ENCODE results near the gene TSPAN8. TPM values are rescaled to one million over a fixed set of nuclear protein-coding genes. Genes with fewer than 3 reads are reported as not detected.
"Not testable (repeated sequence)": the region's sequence is repeated elsewhere in the genome, so short reads cannot be mapped to it uniquely, and the experiment has no call there.

Gene TSPAN8
- total RNA-seq, 2 donors from 2014 or later, result not detected

DNA sequence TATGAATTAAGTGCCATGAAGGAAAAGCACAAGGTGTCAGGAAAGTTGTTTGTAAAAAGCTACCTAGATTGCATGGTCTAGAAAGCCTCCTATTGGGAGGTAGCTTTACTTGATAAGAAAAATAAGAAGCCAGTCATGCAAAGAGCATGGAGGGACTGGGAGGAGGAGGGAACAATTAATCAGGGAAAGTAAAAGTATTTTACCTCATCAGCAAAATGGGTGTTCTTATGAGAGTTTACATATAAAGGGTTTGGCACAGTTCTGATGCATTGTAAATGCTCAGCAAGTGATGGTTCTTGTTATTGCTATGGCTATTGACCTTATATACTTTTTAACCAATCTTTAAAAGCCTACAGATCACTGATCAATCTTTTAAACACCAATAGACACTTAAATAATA is 17.0 kb upstream of the TSPAN8 start:
- Mint-ChIP-seq H3K9me3 (no peaks in the 10 kb centered on the region), H3K27me3 (no peaks in the 10 kb centered on the region), H3K27ac (no peak overlapping the region), H3K36me3 (ENCODE audit: low read depth) (no peaks in the 10 kb centered on the region), H3K4me1 (no peaks in the 10 kb centered on the region), H3K4me3 (no peak overlapping the region)
- ATAC-seq (replicated peaks), result no peak

DNA sequence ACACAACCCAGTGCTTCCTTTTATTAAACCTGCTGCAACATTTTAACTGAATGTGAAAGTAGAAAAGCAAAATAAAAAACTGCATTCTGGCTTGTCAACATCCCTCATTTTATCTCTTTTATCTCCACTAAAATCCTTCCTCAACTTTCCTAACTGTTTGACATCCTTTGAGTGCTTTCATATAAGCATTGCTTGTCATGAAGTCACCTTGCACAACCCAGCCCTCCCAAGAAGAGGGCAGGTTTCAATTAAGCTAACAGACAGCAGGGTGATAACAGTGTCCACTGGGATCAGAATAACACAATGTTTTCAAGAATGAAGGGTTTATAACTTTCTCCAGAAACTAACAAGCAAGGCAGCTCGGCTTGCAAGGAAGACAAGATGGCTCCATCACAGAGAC is 16.3 kb upstream of the TSPAN8 start:
- H3K9me3 Mint-ChIP-seq, result peaks cover 2% of the 10 kb centered on the region
- no peaks in the 10 kb centered on the region for H3K27me3 Mint-ChIP-seq
- H3K27ac Mint-ChIP-seq, result no peak overlapping the region
- no peak overlapping the region for H3K4me3 Mint-ChIP-seq
- ATAC-seq (replicated peaks), result no peak
- no peaks in the 10 kb centered on the region for H3K4me1 Mint-ChIP-seq
- H3K36me3 Mint-ChIP-seq (ENCODE audit: low read depth), result no peaks in the 10 kb centered on the region

DNA sequence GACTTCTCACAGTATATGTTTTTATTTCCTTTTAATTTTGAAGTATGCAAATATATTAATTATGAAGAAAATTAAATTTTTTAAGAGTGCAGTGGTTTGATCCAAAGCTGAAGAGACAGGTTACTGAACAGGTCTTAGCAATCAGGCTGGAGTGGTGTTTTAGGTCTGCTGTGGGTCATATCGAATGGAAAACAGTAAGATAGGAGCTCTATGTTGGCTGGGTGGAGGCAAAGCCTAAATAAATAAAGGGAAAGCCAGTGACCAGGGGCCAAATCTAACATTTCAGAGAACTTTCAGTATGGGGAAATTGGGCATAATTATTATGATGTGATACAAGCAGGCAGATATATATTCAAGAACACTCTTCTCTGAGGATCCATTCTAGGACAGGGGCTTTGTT is 12.7 kb upstream of the TSPAN8 start:
- Mint-ChIP-seq H3K27me3 (no peaks in the 10 kb centered on the region), H3K36me3 (ENCODE audit: low read depth) (no peaks in the 10 kb centered on the region), H3K27ac (no peak overlapping the region), H3K4me1 (no peaks in the 10 kb centered on the region), H3K9me3 (peaks cover 10% of the 10 kb centered on the region), H3K4me3 (no peak overlapping the region)
- no peak for ATAC-seq (replicated peaks)

DNA sequence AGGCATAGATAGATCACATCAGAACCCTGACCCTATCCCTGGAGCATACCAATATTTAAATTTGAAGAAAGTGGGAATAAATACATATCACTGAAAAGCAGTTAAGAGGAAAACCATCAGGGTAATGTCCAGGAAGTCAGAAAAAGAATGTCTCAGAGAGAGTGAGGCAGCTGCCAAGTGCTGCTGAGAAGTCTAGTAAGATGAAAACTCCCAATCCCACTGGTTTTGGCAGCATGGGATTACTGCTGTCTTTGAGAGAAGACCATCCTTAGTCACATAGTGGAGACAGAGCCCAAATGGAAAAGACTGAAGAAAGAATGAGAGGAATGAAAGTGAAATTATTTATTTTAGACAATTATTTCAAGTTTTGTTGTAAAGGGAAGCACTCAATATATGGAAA is 11.5 kb upstream of the TSPAN8 start:
- H3K36me3 Mint-ChIP-seq (ENCODE audit: low read depth), result no peaks in the 10 kb centered on the region
- peaks cover 15% of the 10 kb centered on the region for H3K9me3 Mint-ChIP-seq
- H3K4me1 Mint-ChIP-seq, result no peaks in the 10 kb centered on the region
- no peak for ATAC-seq (replicated peaks)
- H3K27me3 Mint-ChIP-seq, result no peaks in the 10 kb centered on the region
- no peak overlapping the region for H3K27ac Mint-ChIP-seq
- H3K4me3 Mint-ChIP-seq, result no peak overlapping the region

GRCh38 chr12:71166862-71167496 is 9.2 kb upstream of the TSPAN8 start:
- H3K4me3 Mint-ChIP-seq, result no peak overlapping the region
- H3K27me3 Mint-ChIP-seq, result no peaks in the 10 kb centered on the region
- no peaks in the 10 kb centered on the region for H3K4me1 Mint-ChIP-seq
- H3K27ac Mint-ChIP-seq, result no peak overlapping the region
- peaks cover 15% of the 10 kb centered on the region for H3K9me3 Mint-ChIP-seq
- ATAC-seq (replicated peaks), result no peak
- no peaks in the 10 kb centered on the region for H3K36me3 Mint-ChIP-seq (ENCODE audit: low read depth)

DNA sequence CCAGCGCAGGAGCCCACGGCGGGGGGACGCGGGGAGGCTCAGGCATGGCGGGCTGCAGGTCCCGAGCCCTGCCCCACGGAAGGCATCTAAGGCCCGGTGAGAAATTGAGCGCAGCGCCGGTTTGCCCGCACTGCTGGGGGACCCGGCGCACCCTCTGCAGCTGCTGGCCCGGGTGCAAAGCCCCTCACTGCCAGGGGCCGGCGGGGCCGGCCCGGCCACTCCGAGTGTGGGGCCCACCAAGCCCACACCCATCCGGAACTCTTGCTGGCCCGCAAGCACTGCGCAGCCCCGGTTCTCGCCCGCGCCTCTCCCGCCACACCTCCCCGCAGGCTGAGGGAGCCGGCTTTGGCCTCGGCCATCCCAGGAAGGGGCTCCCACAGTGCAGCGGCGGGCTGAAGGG is 8.5 kb upstream of the TSPAN8 start:
- Mint-ChIP-seq H3K4me3 (no peak overlapping the region), H3K36me3 (ENCODE audit: low read depth) (no peaks in the 10 kb centered on the region), H3K27me3 (no peaks in the 10 kb centered on the region), H3K9me3 (peaks cover 15% of the 10 kb centered on the region), H3K4me1 (no peaks in the 10 kb centered on the region), H3K27ac (no peak overlapping the region)
- no peak for ATAC-seq (replicated peaks)

GRCh38 chr12:71165780-71166179 is 8.0 kb upstream of the TSPAN8 start:
- not testable (repeated sequence) for H3K27me3 Mint-ChIP-seq; H3K36me3 Mint-ChIP-seq (ENCODE audit: low read depth); H3K4me1 Mint-ChIP-seq; ATAC-seq (replicated peaks); H3K4me3 Mint-ChIP-seq; H3K27ac Mint-ChIP-seq
- peaks cover 15% of the 10 kb centered on the region for H3K9me3 Mint-ChIP-seq

- H3K27me3 Mint-ChIP-seq, result no peaks in the 10 kb centered on the region
- H3K4me3 Mint-ChIP-seq, result no peak overlapping the region
- no peaks in the 10 kb centered on the region for H3K36me3 Mint-ChIP-seq (ENCODE audit: low read depth)
- H3K27ac Mint-ChIP-seq, result no peak overlapping the region
- H3K9me3 Mint-ChIP-seq, result peaks cover 17% of the 10 kb centered on the region
- ATAC-seq (replicated peaks), result no peak
- no peaks in the 10 kb centered on the region for H3K4me1 Mint-ChIP-seq
Measured at GRCh38 chr12:71164568-71165197, 6.9 kb upstream of the TSPAN8 start.

- no peaks in the 10 kb centered on the region for H3K4me1 Mint-ChIP-seq
- H3K27ac Mint-ChIP-seq, result no peak overlapping the region
- H3K27me3 Mint-ChIP-seq, result no peaks in the 10 kb centered on the region
- no peak for ATAC-seq (replicated peaks)
- H3K9me3 Mint-ChIP-seq, result peaks cover 18% of the 10 kb centered on the region
- no peak overlapping the region for H3K4me3 Mint-ChIP-seq
- no peaks in the 10 kb centered on the region for H3K36me3 Mint-ChIP-seq (ENCODE audit: low read depth)
Measured at GRCh38 chr12:71164166-71164565, 6.4 kb upstream of the TSPAN8 start.

GRCh38 chr12:71162832-71163763 is 5.3 kb upstream of the TSPAN8 start:
- no peak for ATAC-seq (replicated peaks)
- H3K36me3 Mint-ChIP-seq (ENCODE audit: low read depth), result no peaks in the 10 kb centered on the region
- H3K27me3 Mint-ChIP-seq, result no peaks in the 10 kb centered on the region
- H3K4me1 Mint-ChIP-seq, result no peaks in the 10 kb centered on the region
- H3K27ac Mint-ChIP-seq, result no peak overlapping the region
- H3K4me3 Mint-ChIP-seq, result no peak overlapping the region
- peaks cover 16% of the 10 kb centered on the region for H3K9me3 Mint-ChIP-seq

DNA sequence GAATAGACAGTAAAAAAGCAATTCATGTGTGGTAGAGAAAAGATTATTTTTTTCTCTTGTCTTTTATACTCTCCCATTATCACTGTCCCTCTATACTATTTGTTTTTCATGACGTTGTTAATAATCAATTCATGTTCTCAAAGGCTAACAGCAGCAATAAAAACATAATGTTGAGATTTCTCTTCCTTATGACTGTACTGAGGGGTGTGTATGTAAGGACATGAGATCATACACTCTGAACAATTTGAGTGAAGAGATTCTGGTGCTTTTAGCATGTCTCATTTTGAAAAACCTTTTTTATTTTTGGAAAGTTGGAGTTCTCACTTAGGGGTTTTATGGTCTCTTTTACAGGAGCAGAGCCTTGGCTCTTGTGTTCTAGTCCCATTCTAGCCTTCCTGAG is 3.8 kb upstream of the TSPAN8 start:
- no peak for ATAC-seq (replicated peaks)
- Mint-ChIP-seq H3K4me3 (no peak overlapping the region), H3K27ac (no peak overlapping the region), H3K36me3 (ENCODE audit: low read depth) (no peaks in the 10 kb centered on the region), H3K27me3 (no peaks in the 10 kb centered on the region), H3K4me1 (no peaks in the 10 kb centered on the region), H3K9me3 (peaks cover 10% of the 10 kb centered on the region)

DNA sequence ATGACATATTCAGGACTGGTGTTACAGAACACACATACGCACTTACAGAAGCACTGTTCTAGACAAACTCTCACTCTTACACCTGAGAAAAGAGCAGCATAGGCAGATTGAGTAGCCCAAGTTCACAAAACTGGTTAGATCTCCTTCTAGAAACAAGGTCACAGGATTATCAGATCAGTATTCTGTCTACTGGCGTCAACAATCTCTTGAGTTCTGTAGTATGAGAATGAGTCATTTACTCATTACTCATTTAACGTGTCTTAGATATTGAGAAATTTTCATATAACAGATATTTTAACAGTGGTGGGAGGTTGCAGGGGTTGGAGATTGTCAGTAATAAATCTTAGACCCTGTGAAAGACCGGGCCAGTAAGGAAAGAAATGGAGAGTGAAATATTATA is 2.8 kb upstream of the TSPAN8 start:
- peaks cover 10% of the 10 kb centered on the region for H3K9me3 Mint-ChIP-seq
- H3K4me1 Mint-ChIP-seq, result no peaks in the 10 kb centered on the region
- ATAC-seq (replicated peaks), result no peak
- no peaks in the 10 kb centered on the region for H3K27me3 Mint-ChIP-seq
- no peaks in the 10 kb centered on the region for H3K36me3 Mint-ChIP-seq (ENCODE audit: low read depth)
- H3K4me3 Mint-ChIP-seq, result no peak overlapping the region
- H3K27ac Mint-ChIP-seq, result no peak overlapping the region

- H3K27me3 Mint-ChIP-seq, result no peaks in the 10 kb centered on the region
- no peak for ATAC-seq (replicated peaks)
- H3K4me1 Mint-ChIP-seq, result no peaks in the 10 kb centered on the region
- no peak overlapping the region for H3K4me3 Mint-ChIP-seq
- no peaks in the 10 kb centered on the region for H3K36me3 Mint-ChIP-seq (ENCODE audit: low read depth)
- peaks cover 5% of the 10 kb centered on the region for H3K9me3 Mint-ChIP-seq
- H3K27ac Mint-ChIP-seq, result no peak overlapping the region
Measured at GRCh38 chr12:71159878-71160277, 2.1 kb upstream of the TSPAN8 start.

- Mint-ChIP-seq H3K27ac (no peak overlapping the region), H3K27me3 (no peaks in the 10 kb centered on the region), H3K9me3 (peaks cover 5% of the 10 kb centered on the region), H3K36me3 (ENCODE audit: low read depth) (no peaks in the 10 kb centered on the region), H3K4me3 (no peak overlapping the region), H3K4me1 (no peaks in the 10 kb centered on the region)
- ATAC-seq (replicated peaks), result no peak
Measured at GRCh38 chr12:71159264-71159663, 1.5 kb upstream of the TSPAN8 start.

- no peak for ATAC-seq (replicated peaks)
- H3K36me3 Mint-ChIP-seq (ENCODE audit: low read depth), result no peaks in the 10 kb centered on the region
- H3K27me3 Mint-ChIP-seq, result no peaks in the 10 kb centered on the region
- H3K4me3 Mint-ChIP-seq, result no peak overlapping the region
- H3K4me1 Mint-ChIP-seq, result no peaks in the 10 kb centered on the region
- no peak overlapping the region for H3K27ac Mint-ChIP-seq
- peaks cover 5% of the 10 kb centered on the region for H3K9me3 Mint-ChIP-seq
Measured at GRCh38 chr12:71158361-71158882, 623 bp upstream of the TSPAN8 start.
